Liver (tissue), 3 donors: ENCODE measurements around the gene SEZ6.

Experiments used
- EGR1 ChIP-seq, 2 donors: IDR thresholded peaks; 2 replicates each; pipeline ENCODE4 v1.6.1; 2016 to 2018; ENCODE audit warnings: antibody characterized with exemption in 2 of 2, low read depth in 2 of 2
- FOXA1 ChIP-seq: IDR thresholded peaks from 2 replicates; pipeline ENCODE4 v1.6.1; 2016; ENCODE audit warnings: antibody characterized with exemption
- FOXA2 ChIP-seq: IDR thresholded peaks from 2 replicates; pipeline ENCODE4 v1.6.1; 2016; ENCODE audit warnings: antibody characterized with exemption
- HNF4A ChIP-seq, 2 donors: conservative IDR thresholded peaks; 2 replicates each; pipeline ENCODE4 v1.6.1; 2016; ENCODE audit warnings: antibody characterized with exemption in 2 of 2, mild to moderate bottlenecking in 2 of 2
- RAD21 ChIP-seq, 2 donors: IDR thresholded peaks; 2 replicates each; pipeline ENCODE4 v1.6.1; 2016; ENCODE audit warnings: antibody characterized with exemption in 2 of 2, mild to moderate bottlenecking in 2 of 2
- RXRA ChIP-seq, 2 donors: IDR thresholded peaks; 2 replicates each; pipeline ENCODE4 v1.6.1; 2017 to 2018; ENCODE audit warnings: antibody characterized with exemption in 2 of 2, mild to moderate bottlenecking in 1 of 2
- SP1 ChIP-seq: IDR thresholded peaks from 2 replicates; pipeline ENCODE4 v1.6.1; 2018; ENCODE audit warnings: antibody characterized with exemption, mild to moderate bottlenecking
- TAF1 ChIP-seq: conservative IDR thresholded peaks from 2 replicates; pipeline ENCODE4 v1.6.1; 2016; ENCODE audit warnings: antibody characterized with exemption, mild to moderate bottlenecking
- TF ChIP-seq, protein P1 (sequence below): IDR thresholded peaks from 2 replicates; pipeline ENCODE4 v1.6.1; 2016; ENCODE audit warnings: antibody characterized with exemption
- TF ChIP-seq, protein P2 (sequence below): fragments of 150-350 bp; IDR thresholded peaks from 2 replicates; pipeline ENCODE4 v1.5.1; 2017; ENCODE audit warnings: improper control_type of control experiment, low read depth, low read length; ENCODE audit not compliant: missing input control
- TF ChIP-seq, protein P3 (sequence below): IDR thresholded peaks from 2 replicates; pipeline ENCODE4 v1.6.1; 2016; ENCODE audit warnings: antibody characterized with exemption, mild to moderate bottlenecking
- TF ChIP-seq, protein P4 (sequence below): IDR thresholded peaks from 2 replicates; pipeline ENCODE4 v1.6.1; 2016; ENCODE audit warnings: antibody characterized with exemption
- TF ChIP-seq, protein P5 (sequence below): IDR thresholded peaks from 2 replicates; pipeline ENCODE4 v1.6.1; 2016; ENCODE audit warnings: antibody characterized with exemption
- donor health status: healthy.
- donor health status: healthy.

DNA sequence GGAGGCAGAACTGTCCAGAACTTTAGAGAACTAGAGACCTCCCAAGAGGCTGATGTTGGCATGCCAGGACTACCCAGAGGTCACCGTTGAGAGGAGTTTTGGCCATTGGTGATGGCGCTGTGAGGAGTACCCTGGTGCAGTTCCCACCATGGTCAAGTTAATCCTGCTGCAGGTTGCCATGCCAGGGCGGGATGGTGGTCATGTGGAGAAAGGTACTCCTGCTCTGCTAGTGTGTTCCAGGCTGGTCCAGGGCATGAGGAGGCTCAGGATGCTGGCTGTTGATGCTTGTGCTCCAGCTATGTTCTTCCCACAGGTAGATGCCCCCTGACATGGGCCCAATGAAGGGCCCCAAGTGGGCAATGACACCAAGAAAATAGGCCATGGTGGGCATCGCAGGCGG lies 50.4 kb downstream of the SEZ6 start:
- TF ChIP-seq, protein P1, sequence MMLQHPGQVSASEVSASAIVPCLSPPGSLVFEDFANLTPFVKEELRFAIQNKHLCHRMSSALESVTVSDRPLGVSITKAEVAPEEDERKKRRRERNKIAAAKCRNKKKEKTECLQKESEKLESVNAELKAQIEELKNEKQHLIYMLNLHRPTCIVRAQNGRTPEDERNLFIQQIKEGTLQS, result no peak
- TF ChIP-seq, protein P2, sequence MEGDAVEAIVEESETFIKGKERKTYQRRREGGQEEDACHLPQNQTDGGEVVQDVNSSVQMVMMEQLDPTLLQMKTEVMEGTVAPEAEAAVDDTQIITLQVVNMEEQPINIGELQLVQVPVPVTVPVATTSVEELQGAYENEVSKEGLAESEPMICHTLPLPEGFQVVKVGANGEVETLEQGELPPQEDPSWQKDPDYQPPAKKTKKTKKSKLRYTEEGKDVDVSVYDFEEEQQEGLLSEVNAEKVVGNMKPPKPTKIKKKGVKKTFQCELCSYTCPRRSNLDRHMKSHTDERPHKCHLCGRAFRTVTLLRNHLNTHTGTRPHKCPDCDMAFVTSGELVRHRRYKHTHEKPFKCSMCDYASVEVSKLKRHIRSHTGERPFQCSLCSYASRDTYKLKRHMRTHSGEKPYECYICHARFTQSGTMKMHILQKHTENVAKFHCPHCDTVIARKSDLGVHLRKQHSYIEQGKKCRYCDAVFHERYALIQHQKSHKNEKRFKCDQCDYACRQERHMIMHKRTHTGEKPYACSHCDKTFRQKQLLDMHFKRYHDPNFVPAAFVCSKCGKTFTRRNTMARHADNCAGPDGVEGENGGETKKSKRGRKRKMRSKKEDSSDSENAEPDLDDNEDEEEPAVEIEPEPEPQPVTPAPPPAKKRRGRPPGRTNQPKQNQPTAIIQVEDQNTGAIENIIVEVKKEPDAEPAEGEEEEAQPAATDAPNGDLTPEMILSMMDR, result no peak
- no peak for TF ChIP-seq SP1
- TF ChIP-seq, protein P3, sequence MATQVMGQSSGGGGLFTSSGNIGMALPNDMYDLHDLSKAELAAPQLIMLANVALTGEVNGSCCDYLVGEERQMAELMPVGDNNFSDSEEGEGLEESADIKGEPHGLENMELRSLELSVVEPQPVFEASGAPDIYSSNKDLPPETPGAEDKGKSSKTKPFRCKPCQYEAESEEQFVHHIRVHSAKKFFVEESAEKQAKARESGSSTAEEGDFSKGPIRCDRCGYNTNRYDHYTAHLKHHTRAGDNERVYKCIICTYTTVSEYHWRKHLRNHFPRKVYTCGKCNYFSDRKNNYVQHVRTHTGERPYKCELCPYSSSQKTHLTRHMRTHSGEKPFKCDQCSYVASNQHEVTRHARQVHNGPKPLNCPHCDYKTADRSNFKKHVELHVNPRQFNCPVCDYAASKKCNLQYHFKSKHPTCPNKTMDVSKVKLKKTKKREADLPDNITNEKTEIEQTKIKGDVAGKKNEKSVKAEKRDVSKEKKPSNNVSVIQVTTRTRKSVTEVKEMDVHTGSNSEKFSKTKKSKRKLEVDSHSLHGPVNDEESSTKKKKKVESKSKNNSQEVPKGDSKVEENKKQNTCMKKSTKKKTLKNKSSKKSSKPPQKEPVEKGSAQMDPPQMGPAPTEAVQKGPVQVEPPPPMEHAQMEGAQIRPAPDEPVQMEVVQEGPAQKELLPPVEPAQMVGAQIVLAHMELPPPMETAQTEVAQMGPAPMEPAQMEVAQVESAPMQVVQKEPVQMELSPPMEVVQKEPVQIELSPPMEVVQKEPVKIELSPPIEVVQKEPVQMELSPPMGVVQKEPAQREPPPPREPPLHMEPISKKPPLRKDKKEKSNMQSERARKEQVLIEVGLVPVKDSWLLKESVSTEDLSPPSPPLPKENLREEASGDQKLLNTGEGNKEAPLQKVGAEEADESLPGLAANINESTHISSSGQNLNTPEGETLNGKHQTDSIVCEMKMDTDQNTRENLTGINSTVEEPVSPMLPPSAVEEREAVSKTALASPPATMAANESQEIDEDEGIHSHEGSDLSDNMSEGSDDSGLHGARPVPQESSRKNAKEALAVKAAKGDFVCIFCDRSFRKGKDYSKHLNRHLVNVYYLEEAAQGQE, result no peak
- no peak for TF ChIP-seq RAD21 (IDR thresholded peaks at IDR 0.05)
- TF ChIP-seq, protein P4, sequence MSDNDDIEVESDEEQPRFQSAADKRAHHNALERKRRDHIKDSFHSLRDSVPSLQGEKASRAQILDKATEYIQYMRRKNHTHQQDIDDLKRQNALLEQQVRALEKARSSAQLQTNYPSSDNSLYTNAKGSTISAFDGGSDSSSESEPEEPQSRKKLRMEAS, result no peak
- no peak for TF ChIP-seq FOXA2
- no peak for TF ChIP-seq RXRA (IDR thresholded peaks at IDR 0.05)
- no peak for TF ChIP-seq EGR1 (IDR thresholded peaks at IDR 0.05; ENCODE audit: low read depth in 2 of 2)
- no peak for TF ChIP-seq TAF1
- no peak for TF ChIP-seq HNF4A (conservative IDR thresholded peaks at IDR 0.05)
- TF ChIP-seq FOXA1, result no peak
- TF ChIP-seq, protein P5, sequence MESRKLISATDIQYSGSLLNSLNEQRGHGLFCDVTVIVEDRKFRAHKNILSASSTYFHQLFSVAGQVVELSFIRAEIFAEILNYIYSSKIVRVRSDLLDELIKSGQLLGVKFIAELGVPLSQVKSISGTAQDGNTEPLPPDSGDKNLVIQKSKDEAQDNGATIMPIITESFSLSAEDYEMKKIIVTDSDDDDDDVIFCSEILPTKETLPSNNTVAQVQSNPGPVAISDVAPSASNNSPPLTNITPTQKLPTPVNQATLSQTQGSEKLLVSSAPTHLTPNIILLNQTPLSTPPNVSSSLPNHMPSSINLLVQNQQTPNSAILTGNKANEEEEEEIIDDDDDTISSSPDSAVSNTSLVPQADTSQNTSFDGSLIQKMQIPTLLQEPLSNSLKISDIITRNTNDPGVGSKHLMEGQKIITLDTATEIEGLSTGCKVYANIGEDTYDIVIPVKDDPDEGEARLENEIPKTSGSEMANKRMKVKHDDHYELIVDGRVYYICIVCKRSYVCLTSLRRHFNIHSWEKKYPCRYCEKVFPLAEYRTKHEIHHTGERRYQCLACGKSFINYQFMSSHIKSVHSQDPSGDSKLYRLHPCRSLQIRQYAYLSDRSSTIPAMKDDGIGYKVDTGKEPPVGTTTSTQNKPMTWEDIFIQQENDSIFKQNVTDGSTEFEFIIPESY, result no peak
